22Rv1 (cell line): ENCODE data around the gene LRRC28.

Experiments used
- H3K27ac ChIP-seq: fragments of 450-650 bp; 2 replicates; pipeline ENCODE4 v1.5.1; 2017
- ZFX ChIP-seq: fragments of 450-650 bp; IDR thresholded peaks from 2 replicates; pipeline ENCODE4 v1.6.1; 2017; ENCODE audit warnings: antibody characterized with exemption, borderline replicate concordance
- TF ChIP-seq, protein P1 (sequence below): fragments of 450-650 bp; IDR thresholded peaks from 2 replicates; pipeline ENCODE4 v1.5.1; 2017; ENCODE audit warnings: mild to moderate bottlenecking

The LRRC28 gene

DNA sequence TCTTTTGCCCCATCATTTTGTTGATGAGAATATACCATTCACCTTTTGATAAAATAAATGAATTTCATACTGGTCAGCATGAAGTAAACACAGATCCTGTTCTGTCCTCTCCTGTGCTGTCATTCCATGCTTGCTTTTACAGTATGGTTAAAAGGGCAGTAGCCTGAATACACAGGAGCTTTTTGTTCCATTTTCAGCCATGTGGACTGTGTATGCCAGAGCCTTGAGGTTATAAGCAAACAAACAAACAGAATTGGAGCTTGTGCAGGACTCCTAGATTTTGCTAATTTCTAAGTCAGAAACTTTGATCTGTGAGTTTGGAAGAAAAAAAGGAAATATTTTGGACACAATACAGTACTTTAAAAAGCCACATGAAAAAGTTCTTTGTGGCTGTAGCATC lies 91.9 kb downstream of the LRRC28 start:
- TF ChIP-seq ZFX, result no peak
- TF ChIP-seq, protein P1, sequence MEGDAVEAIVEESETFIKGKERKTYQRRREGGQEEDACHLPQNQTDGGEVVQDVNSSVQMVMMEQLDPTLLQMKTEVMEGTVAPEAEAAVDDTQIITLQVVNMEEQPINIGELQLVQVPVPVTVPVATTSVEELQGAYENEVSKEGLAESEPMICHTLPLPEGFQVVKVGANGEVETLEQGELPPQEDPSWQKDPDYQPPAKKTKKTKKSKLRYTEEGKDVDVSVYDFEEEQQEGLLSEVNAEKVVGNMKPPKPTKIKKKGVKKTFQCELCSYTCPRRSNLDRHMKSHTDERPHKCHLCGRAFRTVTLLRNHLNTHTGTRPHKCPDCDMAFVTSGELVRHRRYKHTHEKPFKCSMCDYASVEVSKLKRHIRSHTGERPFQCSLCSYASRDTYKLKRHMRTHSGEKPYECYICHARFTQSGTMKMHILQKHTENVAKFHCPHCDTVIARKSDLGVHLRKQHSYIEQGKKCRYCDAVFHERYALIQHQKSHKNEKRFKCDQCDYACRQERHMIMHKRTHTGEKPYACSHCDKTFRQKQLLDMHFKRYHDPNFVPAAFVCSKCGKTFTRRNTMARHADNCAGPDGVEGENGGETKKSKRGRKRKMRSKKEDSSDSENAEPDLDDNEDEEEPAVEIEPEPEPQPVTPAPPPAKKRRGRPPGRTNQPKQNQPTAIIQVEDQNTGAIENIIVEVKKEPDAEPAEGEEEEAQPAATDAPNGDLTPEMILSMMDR, result no peak
- no peak overlapping the region for H3K27ac ChIP-seq

DNA sequence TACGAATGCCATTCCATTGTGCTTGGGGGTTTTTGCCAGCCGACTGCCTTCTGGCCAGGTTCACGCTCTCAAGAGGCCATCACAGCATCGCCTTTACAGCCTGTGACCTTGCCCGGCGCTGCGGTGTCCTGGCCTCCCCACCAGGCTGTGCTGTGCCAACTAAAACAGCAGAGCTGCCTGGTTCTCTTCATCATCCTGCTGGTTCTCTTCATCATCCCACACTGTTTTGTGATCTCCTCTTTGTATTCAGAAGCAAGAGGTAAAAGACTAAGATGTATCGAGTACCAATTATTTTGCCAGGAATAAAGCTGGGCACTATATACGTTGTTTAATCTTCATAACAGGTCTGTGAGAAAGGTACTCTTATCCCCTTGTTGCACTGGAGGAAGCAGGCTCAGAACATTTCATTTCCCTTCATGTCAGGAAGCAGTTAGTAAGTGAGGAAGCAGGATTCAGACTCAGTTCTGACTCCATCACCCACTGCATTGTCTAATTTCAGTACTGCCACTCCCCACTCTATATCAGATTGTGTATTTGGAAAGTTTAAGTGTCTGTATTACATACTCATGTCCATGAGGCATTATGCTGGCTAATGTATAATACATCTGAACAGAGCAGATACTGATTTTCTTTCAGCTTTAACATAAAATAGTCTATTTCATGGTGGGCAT lies 92.7 kb downstream of the LRRC28 start:
- H3K27ac ChIP-seq, result no peak overlapping the region
- TF ChIP-seq ZFX, result no peak
- TF ChIP-seq, protein P1, result peak; percentile 34

DNA sequence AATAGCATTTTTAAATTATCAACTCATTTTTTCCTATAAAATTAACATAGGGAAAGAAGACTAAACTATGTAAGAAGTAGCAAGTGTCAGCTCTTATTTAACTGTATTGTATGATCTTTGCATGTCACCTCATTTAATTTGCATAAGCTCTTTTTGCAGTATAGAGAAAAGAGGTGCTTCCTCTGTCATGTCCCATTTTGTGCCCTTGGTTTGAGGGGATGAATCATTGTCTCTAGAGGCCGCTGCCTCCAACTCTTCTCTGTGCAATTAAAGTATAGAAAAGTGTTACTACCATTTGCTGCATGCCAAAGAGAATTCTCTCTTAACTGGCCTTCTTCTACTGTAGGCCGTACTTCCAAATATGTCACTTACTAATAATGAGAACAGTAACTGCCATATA lies 93.4 kb downstream of the LRRC28 start:
- no peak overlapping the region for H3K27ac ChIP-seq
- no peak for TF ChIP-seq ZFX
- TF ChIP-seq, protein P1, result no peak

DNA sequence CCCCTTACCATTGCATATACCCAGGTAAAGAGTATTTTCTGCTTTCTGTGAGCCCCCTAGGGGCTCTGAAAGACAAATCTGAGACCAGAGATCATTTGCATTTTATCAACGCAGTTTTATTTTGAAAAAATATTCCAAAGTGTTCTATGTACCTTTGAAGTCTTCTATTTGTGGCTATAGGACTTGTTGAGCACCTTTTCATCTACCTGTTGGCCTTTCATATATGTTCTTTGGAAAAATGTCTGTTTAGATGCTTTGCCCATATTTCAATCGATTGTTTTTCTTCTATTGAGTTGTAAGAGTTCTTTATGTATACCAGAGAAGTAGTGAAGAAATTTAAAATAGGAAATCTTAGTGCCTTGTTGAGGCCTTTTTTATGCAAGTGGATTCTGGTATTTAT lies 94.0 kb downstream of the LRRC28 start:
- TF ChIP-seq, protein P1, result no peak
- TF ChIP-seq ZFX, result no peak
- no peak overlapping the region for H3K27ac ChIP-seq

DNA sequence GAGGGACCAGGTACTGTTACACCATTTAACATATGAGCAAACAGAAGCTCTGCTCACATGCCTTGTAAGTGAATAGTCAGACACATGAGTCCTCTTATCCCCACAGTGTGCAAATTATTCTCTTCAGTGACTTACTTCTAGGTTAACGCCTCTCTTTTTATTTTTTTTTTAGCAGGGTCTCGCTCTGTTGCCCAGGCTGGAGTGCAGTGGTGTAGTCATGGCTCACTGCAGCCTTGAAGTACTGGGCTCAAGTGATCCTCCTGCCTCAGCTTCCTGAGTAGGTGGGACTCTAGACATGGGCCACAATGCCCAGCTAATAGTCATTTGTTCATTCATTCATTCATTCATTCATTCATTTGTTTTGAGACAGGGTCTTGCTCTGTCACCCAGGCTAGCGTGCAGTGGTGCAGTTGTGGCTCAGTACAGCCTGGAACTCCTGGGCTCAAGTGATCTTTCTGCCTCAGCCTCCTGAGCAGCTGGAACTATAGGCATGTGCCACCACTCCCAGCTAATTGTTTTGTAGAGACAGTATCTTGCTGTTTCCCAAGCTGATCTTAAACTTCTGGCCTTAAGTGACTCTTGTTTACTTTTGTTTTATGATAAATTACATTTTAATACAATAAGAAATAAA lies 94.7 kb downstream of the LRRC28 start:
- no peak for TF ChIP-seq ZFX
- TF ChIP-seq, protein P1, result no peak
- no peak overlapping the region for H3K27ac ChIP-seq

DNA sequence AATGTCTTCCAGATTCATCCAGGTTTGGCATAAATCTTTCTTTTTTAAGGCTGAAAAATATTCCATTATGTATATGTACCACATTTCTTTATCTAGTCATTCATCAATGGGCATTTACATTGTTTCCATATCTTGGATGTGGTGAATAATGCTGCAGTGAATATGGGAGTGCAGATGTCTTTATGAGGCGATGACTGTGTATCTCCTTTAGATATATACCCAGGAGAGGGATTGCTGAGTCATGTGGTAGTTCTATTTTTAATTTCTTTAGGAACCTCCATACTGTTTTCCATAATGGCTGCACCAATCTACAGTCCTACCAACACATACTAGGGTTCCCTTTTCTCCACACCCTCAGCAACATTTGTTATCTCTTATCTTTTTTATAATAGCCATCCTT lies 96.3 kb downstream of the LRRC28 start:
- no peak overlapping the region for H3K27ac ChIP-seq
- TF ChIP-seq, protein P1, result no peak
- TF ChIP-seq ZFX, result no peak

DNA sequence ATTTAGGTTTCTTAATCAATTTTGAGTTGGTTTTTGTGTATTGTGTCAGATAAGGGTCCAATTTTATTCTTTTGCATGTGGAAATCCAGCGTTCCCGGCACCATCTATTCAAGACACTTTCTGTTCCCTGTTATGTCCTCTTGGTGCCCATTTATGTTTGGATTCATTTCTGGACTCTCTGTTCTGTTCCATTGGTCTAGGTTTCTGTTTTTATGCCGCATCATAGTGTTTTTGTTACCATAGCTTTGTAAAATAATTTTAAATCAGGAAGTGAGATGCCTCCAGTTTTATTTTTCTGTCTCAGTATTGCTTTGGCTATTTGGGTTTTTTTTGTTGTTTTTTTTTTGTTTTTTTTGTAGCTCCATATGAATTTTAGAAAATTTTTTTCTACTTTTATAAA lies 97.1 kb downstream of the LRRC28 start:
- TF ChIP-seq, protein P1, result no peak
- TF ChIP-seq ZFX, result no peak
- H3K27ac ChIP-seq, result no peak overlapping the region
